ENCODE data around the gene MYO1D.

DNA sequence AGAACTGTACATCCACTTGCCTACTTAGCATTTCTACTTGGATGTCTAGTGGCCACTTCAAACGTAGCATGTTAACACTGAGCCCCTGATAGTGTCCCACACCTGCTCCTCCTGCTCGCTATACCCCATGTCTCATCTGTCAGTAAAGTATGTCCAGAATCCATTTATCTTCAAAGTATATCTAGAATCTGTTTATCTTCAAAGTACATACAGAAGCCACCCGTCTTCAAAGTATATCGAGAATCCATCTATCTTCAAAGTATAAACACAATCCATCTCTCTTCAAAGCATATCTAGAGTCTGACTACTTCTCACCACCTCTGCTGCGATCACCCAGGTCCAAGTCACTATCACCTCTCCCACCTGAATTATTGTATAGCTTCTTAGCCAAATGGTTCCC lies 43.8 kb downstream of the MYO1D start:
- TF ChIP-seq, protein P1, sequence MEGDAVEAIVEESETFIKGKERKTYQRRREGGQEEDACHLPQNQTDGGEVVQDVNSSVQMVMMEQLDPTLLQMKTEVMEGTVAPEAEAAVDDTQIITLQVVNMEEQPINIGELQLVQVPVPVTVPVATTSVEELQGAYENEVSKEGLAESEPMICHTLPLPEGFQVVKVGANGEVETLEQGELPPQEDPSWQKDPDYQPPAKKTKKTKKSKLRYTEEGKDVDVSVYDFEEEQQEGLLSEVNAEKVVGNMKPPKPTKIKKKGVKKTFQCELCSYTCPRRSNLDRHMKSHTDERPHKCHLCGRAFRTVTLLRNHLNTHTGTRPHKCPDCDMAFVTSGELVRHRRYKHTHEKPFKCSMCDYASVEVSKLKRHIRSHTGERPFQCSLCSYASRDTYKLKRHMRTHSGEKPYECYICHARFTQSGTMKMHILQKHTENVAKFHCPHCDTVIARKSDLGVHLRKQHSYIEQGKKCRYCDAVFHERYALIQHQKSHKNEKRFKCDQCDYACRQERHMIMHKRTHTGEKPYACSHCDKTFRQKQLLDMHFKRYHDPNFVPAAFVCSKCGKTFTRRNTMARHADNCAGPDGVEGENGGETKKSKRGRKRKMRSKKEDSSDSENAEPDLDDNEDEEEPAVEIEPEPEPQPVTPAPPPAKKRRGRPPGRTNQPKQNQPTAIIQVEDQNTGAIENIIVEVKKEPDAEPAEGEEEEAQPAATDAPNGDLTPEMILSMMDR (IDR thresholded peaks at IDR 0.05; ENCODE audit: insufficient read depth, low read depth, low read length): no peak
- no peak for TF ChIP-seq EZH2 (IDR thresholded peaks at IDR 0.05; ENCODE audit: insufficient read depth, low read length)
